Neural crest cell (in vitro differentiated cells): Measurements from ENCODE around the gene B4GALT5. TPM values are rescaled to one million over a fixed set of nuclear protein-coding genes. Genes with fewer than 3 reads are reported as not detected.

Source experiments
- DNase-seq: peaks from one replicate; pipeline ENCODE4 v3.0.0; 2021; ENCODE audit warnings: low read depth, mixed read lengths, low spot score
- H3K27ac Mint-ChIP-seq: one replicate; pipeline ENCODE4 v1.8.0; 2021; ENCODE audit warnings: mild to moderate bottlenecking, mixed read lengths; ENCODE audit not compliant: unreplicated experiment
- H3K27me3 Mint-ChIP-seq: 2 replicates; pipeline ENCODE4 v1.8.0; 2021; ENCODE audit warnings: low read depth, mild to moderate bottlenecking, mixed read lengths
- H3K36me3 Mint-ChIP-seq: 2 replicates; pipeline ENCODE4 v1.8.0; 2021; ENCODE audit warnings: low read depth, mild to moderate bottlenecking, mixed read lengths
- H3K4me1 Mint-ChIP-seq: 2 replicates; pipeline ENCODE4 v1.8.0; 2021; ENCODE audit warnings: mixed read lengths
- H3K4me3 Mint-ChIP-seq: one replicate; pipeline ENCODE4 v1.8.0; 2021; ENCODE audit warnings: mild to moderate bottlenecking, mixed read lengths
- H3K9me3 Mint-ChIP-seq: 2 replicates; pipeline ENCODE4 v1.8.0; 2021; ENCODE audit warnings: mixed read lengths
- total RNA-seq: library from RNA; stranded (reverse); gene quantifications from 2 replicates; pipeline ENCODE4 v1.2.1, GENCODE V29; 2021
- TF ChIP-seq, protein P1 (sequence below): fragments of 200-600 bp; sonication (generic); conservative IDR thresholded peaks from 2 replicates; pipeline ENCODE4 v1.5.0; 2021; ENCODE audit warnings: antibody characterized with exemption, mild to moderate bottlenecking

The B4GALT5 gene
- total RNA-seq, 1 donor from 2014 or later, result 49.0 TPM

DNA sequence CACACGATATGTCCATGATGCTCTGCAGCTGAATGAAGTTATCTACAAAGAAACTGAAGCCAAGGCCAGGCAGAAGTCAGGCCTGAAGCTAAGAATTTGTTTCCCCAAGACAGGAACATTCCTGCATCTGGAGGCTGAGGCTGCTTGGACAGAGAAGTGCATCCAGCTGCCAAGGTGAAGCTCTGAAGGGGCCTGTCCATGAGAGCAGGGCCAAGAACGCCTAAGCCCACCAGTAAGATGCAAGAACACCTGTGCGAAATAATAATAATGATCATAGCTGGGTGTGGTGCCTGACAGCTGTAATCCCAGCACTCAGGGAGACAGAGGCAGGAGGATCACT, 37.7 kb upstream of the B4GALT5 start:
- DNase-seq, result no peak
- Mint-ChIP-seq H3K4me3 (no peak overlapping the region), H3K27me3 (peaks cover 3% of the 10 kb centered on the region), H3K27ac (no peak overlapping the region), H3K4me1 (peaks cover 4% of the 10 kb centered on the region), H3K9me3 (no peaks in the 10 kb centered on the region), H3K36me3 (no peaks in the 10 kb centered on the region)
- TF ChIP-seq, protein P1, sequence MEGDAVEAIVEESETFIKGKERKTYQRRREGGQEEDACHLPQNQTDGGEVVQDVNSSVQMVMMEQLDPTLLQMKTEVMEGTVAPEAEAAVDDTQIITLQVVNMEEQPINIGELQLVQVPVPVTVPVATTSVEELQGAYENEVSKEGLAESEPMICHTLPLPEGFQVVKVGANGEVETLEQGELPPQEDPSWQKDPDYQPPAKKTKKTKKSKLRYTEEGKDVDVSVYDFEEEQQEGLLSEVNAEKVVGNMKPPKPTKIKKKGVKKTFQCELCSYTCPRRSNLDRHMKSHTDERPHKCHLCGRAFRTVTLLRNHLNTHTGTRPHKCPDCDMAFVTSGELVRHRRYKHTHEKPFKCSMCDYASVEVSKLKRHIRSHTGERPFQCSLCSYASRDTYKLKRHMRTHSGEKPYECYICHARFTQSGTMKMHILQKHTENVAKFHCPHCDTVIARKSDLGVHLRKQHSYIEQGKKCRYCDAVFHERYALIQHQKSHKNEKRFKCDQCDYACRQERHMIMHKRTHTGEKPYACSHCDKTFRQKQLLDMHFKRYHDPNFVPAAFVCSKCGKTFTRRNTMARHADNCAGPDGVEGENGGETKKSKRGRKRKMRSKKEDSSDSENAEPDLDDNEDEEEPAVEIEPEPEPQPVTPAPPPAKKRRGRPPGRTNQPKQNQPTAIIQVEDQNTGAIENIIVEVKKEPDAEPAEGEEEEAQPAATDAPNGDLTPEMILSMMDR, result no peak

DNA sequence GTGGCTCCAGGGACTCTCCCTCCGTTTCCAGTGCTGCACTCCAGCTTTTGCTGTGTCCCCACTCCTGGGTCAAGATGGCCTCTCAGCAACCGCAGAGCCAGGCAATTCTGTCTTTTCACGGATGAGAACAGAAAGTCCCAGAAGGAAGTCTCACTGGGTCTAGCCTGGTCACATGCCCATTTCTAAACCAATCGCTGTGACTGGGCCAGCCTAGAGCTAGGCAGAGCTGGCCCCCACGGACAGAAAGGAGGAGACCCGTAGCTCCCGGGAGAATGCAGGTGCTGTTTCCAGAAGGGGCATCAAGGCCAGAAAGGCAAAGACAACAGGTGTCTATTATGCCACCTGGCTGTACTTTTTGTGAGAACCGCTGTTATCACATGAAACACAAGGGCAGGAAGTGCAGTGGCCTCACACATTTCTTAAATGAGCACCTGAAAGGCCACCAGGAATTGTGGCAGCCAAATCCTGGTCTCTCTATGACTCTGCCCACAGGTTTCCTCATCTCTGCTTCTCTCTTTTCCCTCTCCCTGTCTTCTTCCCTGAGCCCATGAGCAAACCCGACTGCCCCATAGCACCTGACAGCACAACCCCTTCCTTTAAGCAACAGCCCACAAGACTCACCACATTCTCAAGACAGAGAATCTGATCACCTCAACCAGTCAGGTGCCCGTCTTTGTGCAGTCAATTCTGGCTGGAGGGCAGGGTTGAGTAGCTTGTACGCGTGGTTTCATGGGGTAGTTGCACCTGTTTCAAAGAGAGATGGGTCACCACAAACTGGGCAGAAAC, 37.1 kb upstream of the B4GALT5 start:
- Mint-ChIP-seq H3K9me3 (no peaks in the 10 kb centered on the region), H3K4me1 (peaks cover 4% of the 10 kb centered on the region), H3K27ac (no peak overlapping the region), H3K4me3 (no peak overlapping the region), H3K36me3 (no peaks in the 10 kb centered on the region), H3K27me3 (peaks cover 3% of the 10 kb centered on the region)
- no peak for DNase-seq
- TF ChIP-seq, protein P1, result no peak

DNA sequence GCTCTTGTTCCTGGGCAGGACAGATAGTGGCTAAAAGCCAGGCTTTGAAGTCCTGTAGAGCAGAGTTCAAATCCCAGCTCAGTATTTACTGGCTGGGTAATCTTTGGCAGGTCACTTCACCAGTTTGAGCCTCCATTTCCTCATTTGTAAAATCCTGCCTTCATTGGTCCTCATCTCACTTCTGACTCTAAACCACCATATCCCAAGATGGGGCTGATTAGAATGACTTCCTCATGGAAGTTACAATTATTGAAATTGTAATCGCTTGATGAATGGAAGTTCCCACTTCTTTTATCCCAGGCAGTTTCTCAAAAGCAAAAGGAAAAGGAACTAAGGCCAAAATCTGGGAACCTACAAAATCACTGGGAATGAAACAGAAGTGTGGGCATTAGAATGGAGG, 35.9 kb upstream of the B4GALT5 start:
- peaks cover 4% of the 10 kb centered on the region for H3K4me1 Mint-ChIP-seq
- no peaks in the 10 kb centered on the region for H3K36me3 Mint-ChIP-seq
- no peaks in the 10 kb centered on the region for H3K9me3 Mint-ChIP-seq
- TF ChIP-seq, protein P1, result no peak
- no peak overlapping the region for H3K27ac Mint-ChIP-seq
- peaks cover 3% of the 10 kb centered on the region for H3K27me3 Mint-ChIP-seq
- no peak for DNase-seq
- no peak overlapping the region for H3K4me3 Mint-ChIP-seq

DNA sequence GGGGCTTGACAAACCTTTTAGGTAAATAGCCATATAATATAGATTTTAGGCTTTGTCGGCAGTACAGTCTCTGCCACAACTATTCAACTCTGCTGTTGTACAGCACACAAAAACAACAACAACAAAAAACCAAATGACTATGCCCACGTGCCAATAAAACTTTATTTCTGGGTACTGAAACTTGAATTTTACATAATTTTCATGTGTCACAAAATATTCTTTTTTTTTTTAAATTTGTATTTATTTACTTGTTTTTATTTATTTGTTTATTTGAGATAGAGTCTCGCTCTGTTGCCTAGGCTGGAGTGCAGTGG, 34.8 kb upstream of the B4GALT5 start:
- no peak overlapping the region for H3K27ac Mint-ChIP-seq
- H3K4me3 Mint-ChIP-seq, result no peak overlapping the region
- no peaks in the 10 kb centered on the region for H3K9me3 Mint-ChIP-seq
- H3K4me1 Mint-ChIP-seq, result peaks cover 4% of the 10 kb centered on the region
- H3K36me3 Mint-ChIP-seq, result no peaks in the 10 kb centered on the region
- peaks cover 3% of the 10 kb centered on the region for H3K27me3 Mint-ChIP-seq
- TF ChIP-seq, protein P1, result no peak
- DNase-seq, result no peak

DNA sequence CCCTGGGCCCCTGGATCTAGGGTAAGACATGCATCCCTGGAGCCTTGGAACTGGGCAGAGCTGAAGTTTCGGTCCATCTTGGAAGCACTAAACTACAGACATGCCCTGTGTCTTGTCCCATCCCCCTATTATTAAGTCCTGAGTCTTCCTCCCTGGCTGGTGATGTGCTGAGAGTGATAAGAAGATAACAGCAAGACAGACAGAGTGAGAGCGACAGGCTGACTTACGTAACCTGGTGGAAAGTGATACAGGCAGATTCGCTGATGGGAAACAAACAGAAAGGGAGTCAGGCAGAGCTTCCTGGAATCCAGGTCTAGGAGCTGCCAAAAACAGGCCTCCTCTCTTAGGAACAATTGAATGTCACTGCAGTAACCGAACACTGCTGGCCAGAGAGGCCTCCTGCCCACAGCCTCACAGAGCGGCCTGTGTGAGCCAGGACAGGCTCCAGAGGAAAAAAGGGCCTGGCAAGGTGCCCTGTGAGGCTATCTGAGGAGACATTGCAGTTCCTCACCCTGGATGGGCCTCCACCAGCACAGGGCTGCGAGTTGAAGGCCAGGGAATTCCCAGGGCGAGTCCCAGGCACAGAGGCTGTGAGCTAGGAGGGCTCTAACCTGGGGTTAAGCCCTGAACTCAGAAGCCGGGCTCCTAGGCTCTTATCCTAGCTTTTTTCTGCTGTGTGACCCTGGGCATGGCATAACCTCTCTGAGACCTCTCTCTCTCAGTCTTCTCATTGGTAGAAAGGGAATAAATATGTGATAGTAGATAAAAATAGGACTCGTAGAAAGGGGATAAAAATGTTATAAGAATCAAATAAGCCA, 34.2 kb upstream of the B4GALT5 start:
- TF ChIP-seq, protein P1, result no peak
- H3K4me1 Mint-ChIP-seq, result peaks cover 4% of the 10 kb centered on the region
- H3K36me3 Mint-ChIP-seq, result no peaks in the 10 kb centered on the region
- DNase-seq, result no peak
- no peaks in the 10 kb centered on the region for H3K9me3 Mint-ChIP-seq
- peaks cover 3% of the 10 kb centered on the region for H3K27me3 Mint-ChIP-seq
- H3K4me3 Mint-ChIP-seq, result no peak overlapping the region
- H3K27ac Mint-ChIP-seq, result no peak overlapping the region
